GM12801 (cell line): ENCODE results near the gene OTOP2.

Source experiments
- CTCF ChIP-seq: IDR thresholded peaks from one replicate; pipeline ENCODE4 v1.5.1; 2011; ENCODE audit warnings: control low read depth; ENCODE audit not compliant: insufficient read length; ENCODE audit errors: extremely low read depth

OTOP2 gene

DNA sequence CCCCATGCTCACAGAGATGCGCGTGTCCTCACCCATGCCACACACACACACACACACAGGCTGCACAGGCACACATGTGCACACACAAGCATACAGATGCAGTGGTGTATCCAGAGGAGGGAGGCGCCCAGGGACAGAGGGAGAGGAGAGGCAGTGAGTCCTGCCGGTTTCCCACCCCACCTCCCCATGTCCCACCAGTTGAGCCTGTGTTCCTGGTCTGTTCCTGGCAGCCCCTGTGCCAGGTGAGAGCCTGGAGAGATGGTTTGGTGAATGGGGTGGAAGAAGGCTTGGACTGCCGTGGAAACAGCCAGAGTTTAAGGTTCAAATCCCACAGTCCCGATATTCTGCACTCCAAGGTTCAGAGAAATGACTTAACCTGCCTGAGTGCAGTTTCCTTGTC is 20.4 kb upstream of the OTOP2 start:
- TF ChIP-seq CTCF, result no peak

DNA sequence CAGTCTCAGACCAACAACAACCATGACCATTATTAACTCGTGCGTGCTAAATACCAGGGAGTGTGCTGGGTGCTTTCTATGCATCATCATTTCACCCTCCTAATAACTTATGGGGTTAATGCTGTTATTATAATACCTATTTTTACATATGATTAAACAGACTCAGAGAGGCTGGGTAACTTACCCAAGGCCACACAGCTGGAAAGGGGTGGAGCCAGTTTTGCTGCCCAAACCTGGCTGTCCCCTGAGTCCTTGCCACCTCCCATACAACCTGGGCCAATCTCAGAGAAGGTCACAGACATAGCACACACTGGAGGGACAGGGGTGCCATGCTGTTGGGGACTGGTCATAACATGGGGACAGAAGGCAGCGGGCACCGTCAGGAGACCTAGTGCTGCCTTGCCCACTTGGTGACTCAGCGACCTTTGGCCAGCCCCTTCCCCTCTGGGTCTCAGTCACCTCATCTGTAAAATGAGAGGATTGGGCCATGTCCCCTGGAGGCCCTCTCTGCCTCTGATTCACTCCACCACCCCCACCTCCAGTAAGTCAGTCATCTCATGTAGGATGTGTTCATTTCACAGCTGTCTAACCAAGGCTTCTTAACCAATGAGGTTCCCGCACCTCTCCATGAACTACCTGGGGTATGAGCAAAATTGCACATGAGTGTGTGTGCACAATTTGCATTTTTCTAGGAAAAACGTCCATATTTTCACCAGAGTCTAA is 19.2 kb upstream of the OTOP2 start:
- no peak for TF ChIP-seq CTCF

- TF ChIP-seq CTCF, result no peak
Observed at GRCh38 chr17:74907012-74907411, 17.1 kb upstream of the OTOP2 start.

DNA sequence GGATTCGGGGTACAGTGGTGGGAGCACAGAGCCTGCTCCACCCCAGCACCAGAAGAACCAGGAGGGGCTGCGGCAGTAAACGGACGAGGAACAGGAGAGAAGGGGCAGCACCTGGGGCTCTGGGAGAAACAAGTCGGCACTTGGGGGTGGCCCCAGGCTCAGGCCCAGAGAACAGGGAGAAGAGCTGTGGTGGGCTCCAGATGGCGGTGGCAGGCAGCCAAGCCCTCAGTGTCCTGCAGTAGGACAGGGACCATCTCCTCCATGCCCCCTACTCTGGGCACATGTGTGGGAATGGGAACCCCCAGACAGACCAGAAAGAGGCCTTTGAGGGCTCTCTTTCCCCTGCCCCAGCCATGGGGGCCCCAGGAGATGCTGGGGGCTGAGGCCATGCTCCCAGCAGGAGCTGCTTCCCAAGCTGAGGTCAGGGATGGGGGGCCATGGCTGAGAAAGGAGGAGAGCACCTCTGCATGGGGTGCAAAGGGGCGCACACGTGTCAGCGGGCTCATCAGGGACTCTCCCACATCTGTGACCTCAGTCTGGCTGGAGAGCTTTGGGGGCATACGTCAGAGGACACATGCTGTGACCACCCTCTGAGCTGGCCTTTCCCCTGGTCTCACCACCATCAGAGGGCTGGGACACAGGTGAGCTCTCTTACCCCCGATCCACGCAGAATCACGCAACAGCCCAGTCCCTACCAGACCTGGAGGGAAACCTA is 7.8 kb upstream of the OTOP2 start:
- TF ChIP-seq CTCF, result no peak

DNA sequence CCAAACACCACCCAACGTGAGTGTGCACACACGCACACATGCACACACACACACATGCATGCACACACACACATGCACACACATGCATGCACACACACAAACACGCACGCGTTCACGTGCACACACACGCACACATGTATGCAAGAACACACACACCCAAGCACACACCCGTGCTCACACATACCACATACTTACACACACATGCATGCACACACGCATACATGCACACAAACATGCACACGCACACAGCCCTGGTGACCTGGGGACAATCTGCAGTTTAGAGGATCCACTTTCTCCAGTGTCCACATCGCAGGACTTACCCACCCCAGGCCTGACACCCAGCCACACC is 7.2 kb upstream of the OTOP2 start:
- TF ChIP-seq CTCF, result no peak

DNA sequence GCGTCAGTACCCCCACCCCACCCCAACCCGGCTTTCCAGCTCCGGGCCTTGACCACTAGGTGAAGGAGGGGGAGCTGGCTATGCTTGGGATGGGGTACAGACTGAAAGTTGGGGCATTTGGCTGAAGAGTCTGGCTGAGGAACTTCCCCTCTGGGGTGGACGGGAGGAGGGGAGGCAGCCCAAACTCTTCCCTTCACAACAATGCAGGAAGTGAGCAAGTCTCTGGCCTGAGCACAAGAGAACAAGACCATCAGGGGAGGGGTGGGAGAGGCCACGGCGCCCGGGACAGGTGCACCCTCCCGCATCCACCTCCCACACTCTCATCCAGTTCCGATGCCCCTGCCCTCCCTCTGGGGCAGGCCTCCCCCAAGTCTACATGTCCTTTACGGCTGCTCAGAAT is 6.6 kb upstream of the OTOP2 start:
- no peak for TF ChIP-seq CTCF

- TF ChIP-seq CTCF, result no peak
Observed at GRCh38 chr17:74918906-74919305, 5.2 kb upstream of the OTOP2 start.
